Measurements from ENCODE around the gene RUFY1.
"Not testable (repeated sequence)": the region's sequence is repeated elsewhere in the genome, so short reads cannot be mapped to it uniquely, and the experiment has no call there.

The RUFY1 gene

GRCh38 chr5:179550511-179551342 is at the start of gene RUFY1:
Gene RUFY1, plus strand, starts transcription at chr5:179550554. Its CDS starts 16 bp downstream, at chr5:179550570.
- peak; percentile 82 for DNase-seq

- not testable (repeated sequence) for DNase-seq
These were observed 48.4 kb upstream of the RUFY1 start for GRCh38 chr5:179501997-179502396.

GRCh38 chr5:179502420-179502819 is 47.9 kb upstream of the RUFY1 start:
- not testable (repeated sequence) for DNase-seq

- DNase-seq: no peak
These were observed 46.2 kb upstream of the RUFY1 start for GRCh38 chr5:179504191-179504590.

- no peak for DNase-seq
These were observed 45.6 kb upstream of the RUFY1 start for GRCh38 chr5:179504600-179505396.

- no peak for DNase-seq
These were observed 44.6 kb upstream of the RUFY1 start for GRCh38 chr5:179505636-179506261.

- no peak for DNase-seq
These were observed 41.1 kb upstream of the RUFY1 start for GRCh38 chr5:179509239-179509638.

GRCh38 chr5:179509845-179510244 is 40.5 kb upstream of the RUFY1 start:
- no peak for DNase-seq

GRCh38 chr5:179512452-179513000 is 37.8 kb upstream of the RUFY1 start:
- DNase-seq: no peak

GRCh38 chr5:179515501-179515900 is 34.9 kb upstream of the RUFY1 start:
- not testable (repeated sequence) for DNase-seq

- DNase-seq: no peak
These were observed 34.1 kb upstream of the RUFY1 start for GRCh38 chr5:179516221-179516620.

GRCh38 chr5:179517746-179518145 is 32.6 kb upstream of the RUFY1 start:
- not testable (repeated sequence) for DNase-seq

- DNase-seq: not testable (repeated sequence)
These were observed 32.0 kb upstream of the RUFY1 start for GRCh38 chr5:179518369-179518768.

GRCh38 chr5:179519416-179520070 is 30.8 kb upstream of the RUFY1 start:
- not testable (repeated sequence) for DNase-seq

- not testable (repeated sequence) for DNase-seq
These were observed 28.2 kb upstream of the RUFY1 start for GRCh38 chr5:179522107-179522506.

- DNase-seq: no peak
These were observed 23.4 kb upstream of the RUFY1 start for GRCh38 chr5:179526978-179527377.

GRCh38 chr5:179530069-179530998 is 20.0 kb upstream of the RUFY1 start:
- DNase-seq: peak; percentile 32

GRCh38 chr5:179533024-179533423 is 17.3 kb upstream of the RUFY1 start:
- no peak for DNase-seq

GRCh38 chr5:179533907-179534306 is 16.4 kb upstream of the RUFY1 start:
- no peak for DNase-seq

GRCh38 chr5:179534431-179534830 is 15.9 kb upstream of the RUFY1 start:
- no peak for DNase-seq

GRCh38 chr5:179536676-179537075 is 13.7 kb upstream of the RUFY1 start:
- DNase-seq: no peak
